ENCODE results near the gene DPYD. TPM values are rescaled to one million over a fixed set of nuclear protein-coding genes. Genes with fewer than 3 reads are reported as not detected.

The DPYD gene
- total and polyA plus RNA-seq, 9 of the 15 experiments (the other 6 are each of a cell fraction or from before 2014, with no cell fraction given), result 0.03 to 0.25 (median 0.08) TPM; not detected in 2

GRCh38 chr1:97044159-97044760 lies 876.6 kb downstream of the DPYD start (continued):
- TF ChIP-seq, protein P1, sequence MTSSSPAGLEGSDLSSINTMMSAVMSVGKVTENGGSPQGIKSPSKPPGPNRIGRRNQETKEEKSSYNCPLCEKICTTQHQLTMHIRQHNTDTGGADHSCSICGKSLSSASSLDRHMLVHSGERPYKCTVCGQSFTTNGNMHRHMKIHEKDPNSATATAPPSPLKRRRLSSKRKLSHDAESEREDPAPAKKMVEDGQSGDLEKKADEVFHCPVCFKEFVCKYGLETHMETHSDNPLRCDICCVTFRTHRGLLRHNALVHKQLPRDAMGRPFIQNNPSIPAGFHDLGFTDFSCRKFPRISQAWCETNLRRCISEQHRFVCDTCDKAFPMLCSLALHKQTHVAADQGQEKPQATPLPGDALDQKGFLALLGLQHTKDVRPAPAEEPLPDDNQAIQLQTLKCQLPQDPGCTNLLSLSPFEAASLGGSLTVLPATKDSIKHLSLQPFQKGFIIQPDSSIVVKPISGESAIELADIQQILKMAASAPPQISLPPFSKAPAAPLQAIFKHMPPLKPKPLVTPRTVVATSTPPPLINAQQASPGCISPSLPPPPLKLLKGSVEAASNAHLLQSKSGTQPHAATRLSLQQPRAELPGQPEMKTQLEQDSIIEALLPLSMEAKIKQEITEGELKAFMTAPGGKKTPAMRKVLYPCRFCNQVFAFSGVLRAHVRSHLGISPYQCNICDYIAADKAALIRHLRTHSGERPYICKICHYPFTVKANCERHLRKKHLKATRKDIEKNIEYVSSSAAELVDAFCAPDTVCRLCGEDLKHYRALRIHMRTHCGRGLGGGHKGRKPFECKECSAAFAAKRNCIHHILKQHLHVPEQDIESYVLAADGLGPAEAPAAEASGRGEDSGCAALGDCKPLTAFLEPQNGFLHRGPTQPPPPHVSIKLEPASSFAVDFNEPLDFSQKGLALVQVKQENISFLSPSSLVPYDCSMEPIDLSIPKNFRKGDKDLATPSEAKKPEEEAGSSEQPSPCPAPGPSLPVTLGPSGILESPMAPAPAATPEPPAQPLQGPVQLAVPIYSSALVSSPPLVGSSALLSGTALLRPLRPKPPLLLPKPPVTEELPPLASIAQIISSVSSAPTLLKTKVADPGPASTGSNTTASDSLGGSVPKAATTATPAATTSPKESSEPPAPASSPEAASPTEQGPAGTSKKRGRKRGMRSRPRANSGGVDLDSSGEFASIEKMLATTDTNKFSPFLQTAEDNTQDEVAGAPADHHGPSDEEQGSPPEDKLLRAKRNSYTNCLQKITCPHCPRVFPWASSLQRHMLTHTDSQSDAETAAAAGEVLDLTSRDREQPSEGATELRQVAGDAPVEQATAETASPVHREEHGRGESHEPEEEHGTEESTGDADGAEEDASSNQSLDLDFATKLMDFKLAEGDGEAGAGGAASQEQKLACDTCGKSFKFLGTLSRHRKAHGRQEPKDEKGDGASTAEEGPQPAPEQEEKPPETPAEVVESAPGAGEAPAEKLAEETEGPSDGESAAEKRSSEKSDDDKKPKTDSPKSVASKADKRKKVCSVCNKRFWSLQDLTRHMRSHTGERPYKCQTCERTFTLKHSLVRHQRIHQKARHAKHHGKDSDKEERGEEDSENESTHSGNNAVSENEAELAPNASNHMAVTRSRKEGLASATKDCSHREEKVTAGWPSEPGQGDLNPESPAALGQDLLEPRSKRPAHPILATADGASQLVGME (CRISPR knock-in tag; IDR thresholded peaks at IDR 0.05), result no peak
- TF ChIP-seq MAFK (IDR thresholded peaks at IDR 0.05; ENCODE audit: low read length), result no peak
- TF ChIP-seq ATF7 (IDR thresholded peaks at IDR 0.05), result no peak
- no peak for TF ChIP-seq SREBF1 (IDR thresholded peaks at IDR 0.05; ENCODE audit: borderline replicate concordance, low read depth, low read length)

- BruUV-seq (replicated peaks), result no TSS peak
These were observed 878.3 kb downstream of the DPYD start for GRCh38 chr1:97042551-97042950.

More at GRCh38 chr1:97042551-97042950, 878.3 kb downstream of the DPYD start:
- ATAC-seq (no peak), DNase-seq (ENCODE audit: extremely low read depth in 1 of 4, low spot score in 3 of 4) (no peak), FAIRE-seq (no peak)
- H3K9me1 ChIP-seq (ENCODE audit: control insufficient read depth, insufficient read depth, low read length), result no peaks in the 10 kb centered on the region
- in situ Hi-C loops (cut with MboI), result no loop called here
- no peaks in the 10 kb centered on the region for H3K4me1 ChIP-seq (replicated peaks in 1 of 2; ENCODE audit: control insufficient read depth in 2 of 2, insufficient read depth in 2 of 2, low read length in 2 of 2)
- no peaks in the 10 kb centered on the region for H3K79me2 ChIP-seq (ENCODE audit: control insufficient read depth, insufficient read depth, low read length)
- no peaks in the 10 kb centered on the region for H3K36me3 ChIP-seq (ENCODE audit: control insufficient read depth, insufficient read depth, low read length)
- H3K27me3 ChIP-seq (ENCODE audit: control insufficient read depth in 2 of 2, insufficient read depth in 2 of 2, low read length in 2 of 2), result no peaks in the 10 kb centered on the region
- 0% methylated on average over 1 of the region's 1 CpG for WGBS (ENCODE audit: insufficient coverage, low coverage, missing lambda C conversion rate)
- no peaks in the 10 kb centered on the region for H4K20me1 ChIP-seq (replicated peaks; ENCODE audit: control insufficient read depth, insufficient read depth, low read length)
- no peak overlapping the region for H3K4me2 ChIP-seq (ENCODE audit: insufficient read depth, low read length)
- TF ChIP-seq ZNF124 (CRISPR knock-in tag; IDR thresholded peaks at IDR 0.05), result no peak
- H3K4me3 ChIP-seq, result no peak overlapping the region
- ChIA-PET POLR2A (no interaction called here), CTCF (ENCODE audit: low intra/inter-chr PET ratio) (no interaction called here)
- no peaks in the 10 kb centered on the region for H3K9me3 ChIP-seq (replicated peaks; ENCODE audit: control insufficient read depth, insufficient read depth, low read depth, low read length)
- H3K27ac ChIP-seq (ENCODE audit: extremely low read depth, low read depth, low read length), result no peak overlapping the region
- intact Hi-C loops (cut with micrococcal nuclease), result no loop called here
- no peak overlapping the region for H3K9ac ChIP-seq (ENCODE audit: insufficient read depth in 1 of 2, low read depth in 2 of 2, low read length in 2 of 2)
- H2AFZ ChIP-seq (ENCODE audit: low read depth, low read length), result no peak overlapping the region
